Effector memory CD8-positive, alpha-beta T cell (primary cell): ENCODE data around the gene RARRES2.

ENCODE experiments used
- ATAC-seq: fragments of 150-1000 bp; cut with Tn5 transposase; replicated peaks from 2 replicates; pipeline ENCODE4 v1.10.0; 2021; ENCODE audit warnings: mild to moderate bottlenecking, moderate library complexity
- DNase-seq, 3 experiments: peaks; one replicate each; pipeline ENCODE4 v3.0.0; 2021
- H3K27ac Mint-ChIP-seq, 2 donors: one replicate each; pipeline ENCODE4 v1.8.0; 2022; ENCODE audit warnings: mild to moderate bottlenecking in 2 of 2, mixed read lengths in 2 of 2, moderate library complexity in 2 of 2
- H3K27me3 Mint-ChIP-seq, 2 donors: one replicate each; pipeline ENCODE4 v1.8.0; 2022; ENCODE audit warnings: mixed read lengths in 2 of 2
- H3K36me3 Mint-ChIP-seq: one replicate; pipeline ENCODE4 v1.8.0; 2022; ENCODE audit warnings: mild to moderate bottlenecking, moderate library complexity, mixed read lengths; ENCODE audit not compliant: insufficient read depth
- H3K4me1 Mint-ChIP-seq, 2 donors: one replicate each; pipeline ENCODE4 v1.8.0; 2022; ENCODE audit warnings: low read depth in 2 of 2, mixed read lengths in 2 of 2
- H3K4me3 Mint-ChIP-seq, 2 donors: one replicate each; pipeline ENCODE4 v1.8.0; 2022; ENCODE audit warnings: mild to moderate bottlenecking in 2 of 2, mixed read lengths in 2 of 2, moderate library complexity in 2 of 2
- H3K9me3 Mint-ChIP-seq, 2 donors: one replicate each; pipeline ENCODE4 v1.8.0; 2022; ENCODE audit warnings: mixed read lengths in 2 of 2

Gene RARRES2

GRCh38 chr7:150346922-150347321 is 5.5 kb upstream of the RARRES2 start:
- ATAC-seq (no peak), DNase-seq (no peak)
- no peak overlapping the region for H3K27ac Mint-ChIP-seq
- peaks cover 21 to 40% of the 10 kb centered on the region in 2 donors for H3K27me3 Mint-ChIP-seq
- H3K4me1 Mint-ChIP-seq = no peaks in the 10 kb centered on the region
- H3K9me3 Mint-ChIP-seq = no peaks in the 10 kb centered on the region
- H3K36me3 Mint-ChIP-seq = no peaks in the 10 kb centered on the region
- no peak overlapping the region for H3K4me3 Mint-ChIP-seq

DNA sequence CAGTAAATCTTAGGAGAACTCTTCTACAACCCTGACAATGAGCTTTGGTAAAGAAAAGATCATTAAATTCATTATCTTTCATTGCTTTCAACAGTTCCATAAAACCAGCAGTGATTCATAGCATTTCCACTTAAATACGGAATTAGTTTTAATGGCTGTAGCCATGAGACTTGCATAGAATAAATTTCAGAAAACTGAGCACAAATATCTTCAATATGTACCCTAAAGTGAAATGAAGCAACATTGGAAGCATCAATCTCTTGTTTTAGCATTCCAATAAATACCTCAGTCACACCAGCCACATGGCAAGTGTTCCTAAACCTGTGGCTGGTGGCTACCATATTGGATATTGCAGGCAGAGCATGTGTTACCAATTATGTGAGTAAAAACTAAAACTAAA is 3.6 kb upstream of the RARRES2 start:
- Mint-ChIP-seq H3K4me1 (peaks cover 0 to 4% of the 10 kb centered on the region in 2 donors), H3K4me3 (no peak overlapping the region), H3K27ac (no peak overlapping the region), H3K9me3 (no peaks in the 10 kb centered on the region), H3K36me3 (no peaks in the 10 kb centered on the region), H3K27me3 (peaks cover 21 to 59% of the 10 kb centered on the region in 2 donors)
- DNase-seq (no peak), ATAC-seq (no peak)

DNA sequence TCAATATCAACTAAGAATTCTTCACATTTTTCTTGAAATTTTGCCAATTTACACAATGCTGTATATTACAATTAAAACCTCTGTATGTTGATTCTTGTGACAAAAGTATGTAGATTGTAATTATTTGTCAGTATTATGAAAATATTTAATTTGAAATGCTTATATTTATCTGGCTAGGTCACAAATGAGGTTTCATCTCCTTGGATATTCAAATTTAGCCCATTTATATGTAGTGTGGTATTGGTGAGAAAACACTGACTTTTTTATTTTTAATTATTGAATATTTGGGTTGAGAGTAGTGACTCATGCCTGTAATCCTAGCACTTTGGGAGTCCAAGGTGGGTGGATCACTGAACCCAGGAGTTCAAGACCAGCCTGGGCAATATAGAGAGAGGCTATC is 2.9 kb upstream of the RARRES2 start:
- DNase-seq = no peak
- ATAC-seq = no peak
- no peaks in the 10 kb centered on the region for H3K36me3 Mint-ChIP-seq
- peaks cover 0 to 7% of the 10 kb centered on the region in 2 donors for H3K4me1 Mint-ChIP-seq
- no peak overlapping the region for H3K27ac Mint-ChIP-seq
- no peak overlapping the region for H3K4me3 Mint-ChIP-seq
- H3K9me3 Mint-ChIP-seq = no peaks in the 10 kb centered on the region
- peaks cover 21 to 66% of the 10 kb centered on the region in 2 donors for H3K27me3 Mint-ChIP-seq

DNA sequence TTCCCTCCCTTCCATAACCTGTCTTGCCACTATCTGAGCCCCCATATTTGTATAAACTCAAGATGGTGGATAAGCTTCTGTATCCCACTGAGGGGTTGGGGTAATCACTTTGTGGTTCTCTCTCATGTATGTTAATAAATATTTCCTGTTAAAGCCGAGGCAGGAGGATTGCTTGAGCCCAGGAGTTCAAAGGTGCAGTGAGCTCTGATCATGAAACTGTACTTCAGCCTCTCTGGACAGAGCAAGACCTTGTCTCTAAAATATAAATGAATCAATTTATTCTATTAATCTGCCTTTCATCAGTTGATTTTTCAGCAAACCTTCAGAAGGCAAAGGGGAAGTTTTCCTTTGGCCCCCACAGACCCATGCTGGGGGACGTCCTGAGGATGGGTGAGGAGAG is 1.8 kb upstream of the RARRES2 start:
- Mint-ChIP-seq H3K4me1 (peaks cover 0 to 7% of the 10 kb centered on the region in 2 donors), H3K27ac (no peak overlapping the region), H3K36me3 (no peaks in the 10 kb centered on the region), H3K4me3 (no peak overlapping the region), H3K9me3 (no peaks in the 10 kb centered on the region), H3K27me3 (peaks cover 21 to 66% of the 10 kb centered on the region in 2 donors)
- ATAC-seq = no peak
- no peak for DNase-seq

DNA sequence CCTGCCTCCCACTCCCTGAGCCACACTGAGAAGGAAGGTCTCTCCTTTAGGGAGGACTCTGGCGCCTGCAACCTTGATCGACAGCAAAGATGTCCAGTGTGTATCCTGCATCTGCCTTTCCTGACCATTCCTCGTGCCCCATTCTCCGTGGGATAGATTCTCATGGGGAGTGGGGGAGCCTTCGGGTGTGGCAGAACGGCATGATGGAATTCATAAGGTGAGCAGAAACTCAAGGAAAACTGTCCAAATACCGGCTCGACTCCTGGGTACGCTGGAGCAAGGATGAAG is 636 bp upstream of the RARRES2 start:
- Mint-ChIP-seq H3K9me3 (no peaks in the 10 kb centered on the region), H3K4me3 (peak overlapping the region in 1 of 2 donors; percentile 9), H3K4me1 (peaks cover 0 to 7% of the 10 kb centered on the region in 2 donors), H3K36me3 (no peaks in the 10 kb centered on the region), H3K27ac (no peak overlapping the region), H3K27me3 (peaks cover 21 to 70% of the 10 kb centered on the region in 2 donors)
- ATAC-seq (no peak), DNase-seq (no peak)

DNA sequence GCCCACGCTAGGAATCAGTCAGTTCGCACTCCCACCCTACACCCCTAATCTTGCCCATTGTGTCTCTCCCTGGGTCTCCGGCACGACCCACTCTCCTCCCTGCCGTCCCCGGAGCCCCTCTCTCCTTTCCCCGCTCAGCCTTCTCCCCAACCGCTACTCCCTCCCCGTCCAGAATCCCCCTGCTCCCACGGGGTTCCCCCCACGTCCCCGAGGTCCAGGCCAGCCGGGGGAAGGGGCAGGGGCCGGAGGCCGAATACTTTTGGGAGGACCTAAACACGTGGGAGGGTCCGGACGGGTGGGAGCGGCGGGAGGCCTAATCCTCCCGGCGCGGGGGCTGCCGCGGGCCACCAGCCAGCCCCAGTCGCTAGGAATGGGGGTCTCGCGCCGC is 560 bp downstream of the RARRES2 start:
- H3K4me3 Mint-ChIP-seq = no peak overlapping the region
- H3K27ac Mint-ChIP-seq = no peak overlapping the region
- no peaks in the 10 kb centered on the region for H3K9me3 Mint-ChIP-seq
- H3K27me3 Mint-ChIP-seq = peaks cover 11 to 58% of the 10 kb centered on the region in 2 donors
- no peak for ATAC-seq
- H3K36me3 Mint-ChIP-seq = no peaks in the 10 kb centered on the region
- H3K4me1 Mint-ChIP-seq = peaks cover 0 to 7% of the 10 kb centered on the region in 2 donors
- no peak for DNase-seq

DNA sequence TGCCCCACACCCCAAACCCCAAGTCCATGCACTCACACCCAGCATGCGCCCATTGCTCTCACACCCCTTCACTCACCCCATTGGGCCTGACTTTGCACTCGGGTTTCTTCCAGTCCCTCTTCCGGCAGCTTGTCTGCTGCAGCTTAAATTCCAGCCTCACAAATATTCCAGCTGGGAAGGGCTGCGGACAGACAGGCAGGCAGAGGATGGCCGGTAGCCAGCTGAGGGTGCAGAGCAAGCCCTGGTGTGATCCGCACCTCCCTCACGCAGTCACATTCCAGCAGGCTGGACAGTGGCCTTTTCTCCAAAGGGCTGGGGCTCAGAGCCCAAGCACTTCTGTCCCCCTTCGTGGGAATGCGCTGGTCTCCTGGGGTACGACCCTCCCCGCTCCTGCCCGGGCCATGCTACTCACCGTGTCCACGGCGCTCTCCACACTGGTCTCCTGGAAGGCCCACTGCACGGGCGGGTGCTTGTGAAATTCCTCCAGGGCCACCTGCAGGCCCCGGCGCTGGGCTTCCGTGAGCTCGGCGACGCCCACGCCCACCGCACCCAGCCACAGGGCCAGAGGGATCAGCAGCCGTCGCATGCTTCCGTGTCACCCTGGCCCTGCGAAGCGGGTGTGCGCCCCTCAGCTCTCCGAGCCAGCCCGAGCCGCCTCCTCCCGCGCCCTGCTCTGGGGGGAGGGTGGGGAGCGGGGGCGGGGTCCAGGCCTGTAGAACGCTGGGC is 1.2 kb downstream of the RARRES2 start:
- ATAC-seq (no peak), DNase-seq (no peak)

GRCh38 chr7:150339409-150339809 is 2.0 kb downstream of the RARRES2 start:
- Mint-ChIP-seq H3K4me1 (peaks cover 3 to 7% of the 10 kb centered on the region in 2 donors), H3K27me3 (peaks cover 10 to 54% of the 10 kb centered on the region in 2 donors), H3K36me3 (no peaks in the 10 kb centered on the region), H3K4me3 (no peak overlapping the region), H3K9me3 (no peaks in the 10 kb centered on the region), H3K27ac (peak overlapping the region in 1 of 2 donors; percentile 5)
- no peak for ATAC-seq
- no peak for DNase-seq

More for the DNA sequence above, 1.2 kb downstream of the RARRES2 start:
- no peak overlapping the region for H3K4me3 Mint-ChIP-seq
- no peaks in the 10 kb centered on the region for H3K36me3 Mint-ChIP-seq
- peaks cover 10 to 54% of the 10 kb centered on the region in 2 donors for H3K27me3 Mint-ChIP-seq
- peaks cover 0 to 7% of the 10 kb centered on the region in 2 donors for H3K4me1 Mint-ChIP-seq
- no peak overlapping the region for H3K27ac Mint-ChIP-seq
- H3K9me3 Mint-ChIP-seq = no peaks in the 10 kb centered on the region

DNA sequence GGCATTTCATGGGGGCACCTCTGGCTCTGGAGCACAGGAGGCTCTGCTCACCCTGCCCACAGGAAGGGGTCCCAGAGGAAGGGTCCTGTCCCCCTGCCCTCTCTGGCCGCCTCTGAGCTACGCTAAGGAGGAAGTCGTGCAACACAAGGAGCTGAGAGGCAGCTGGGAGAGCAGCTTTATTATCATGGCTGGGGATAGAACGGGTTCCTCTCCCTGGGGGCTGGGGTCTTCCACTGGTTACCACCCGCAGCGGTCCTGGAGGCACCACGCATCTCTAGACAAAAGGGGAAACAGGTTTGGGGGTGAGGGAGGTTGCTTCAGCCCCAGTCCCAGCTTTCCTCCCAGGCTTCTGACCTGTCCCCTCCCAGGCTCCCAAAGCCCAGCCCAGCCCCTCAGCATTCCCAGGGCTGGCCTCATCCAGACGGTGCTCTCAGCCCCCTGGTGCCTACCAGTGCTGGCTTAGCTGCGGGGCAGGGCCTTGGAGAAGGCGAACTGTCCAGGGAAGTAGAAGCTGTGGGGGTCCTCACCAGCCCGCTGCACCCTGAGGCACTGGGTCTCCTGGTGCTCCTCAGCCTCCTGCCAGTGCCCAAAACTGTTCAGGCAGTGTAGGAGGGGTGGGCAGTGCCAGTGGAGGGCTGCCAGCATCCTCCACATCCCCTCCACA is 3.1 kb downstream of the RARRES2 start:
- no peaks in the 10 kb centered on the region for H3K36me3 Mint-ChIP-seq
- peaks cover 3 to 47% of the 10 kb centered on the region in 2 donors for H3K27me3 Mint-ChIP-seq
- peaks cover 3 to 7% of the 10 kb centered on the region in 2 donors for H3K4me1 Mint-ChIP-seq
- no peaks in the 10 kb centered on the region for H3K9me3 Mint-ChIP-seq
- DNase-seq (no peak), ATAC-seq (no peak)
- peak overlapping the region in 1 of 2 donors; percentile 72 for H3K27ac Mint-ChIP-seq
- no peak overlapping the region for H3K4me3 Mint-ChIP-seq

- peak overlapping the region in 1 of 2 donors; percentile 72 for H3K27ac Mint-ChIP-seq
- no peak for DNase-seq
- H3K36me3 Mint-ChIP-seq = no peaks in the 10 kb centered on the region
- peaks cover 3 to 7% of the 10 kb centered on the region in 2 donors for H3K4me1 Mint-ChIP-seq
- peaks cover 0 to 41% of the 10 kb centered on the region in 2 donors for H3K27me3 Mint-ChIP-seq
- ATAC-seq = no peak
- no peaks in the 10 kb centered on the region for H3K9me3 Mint-ChIP-seq
- no peak overlapping the region for H3K4me3 Mint-ChIP-seq
These were observed 3.8 kb downstream of the RARRES2 start for GRCh38 chr7:150337659-150338081.

DNA sequence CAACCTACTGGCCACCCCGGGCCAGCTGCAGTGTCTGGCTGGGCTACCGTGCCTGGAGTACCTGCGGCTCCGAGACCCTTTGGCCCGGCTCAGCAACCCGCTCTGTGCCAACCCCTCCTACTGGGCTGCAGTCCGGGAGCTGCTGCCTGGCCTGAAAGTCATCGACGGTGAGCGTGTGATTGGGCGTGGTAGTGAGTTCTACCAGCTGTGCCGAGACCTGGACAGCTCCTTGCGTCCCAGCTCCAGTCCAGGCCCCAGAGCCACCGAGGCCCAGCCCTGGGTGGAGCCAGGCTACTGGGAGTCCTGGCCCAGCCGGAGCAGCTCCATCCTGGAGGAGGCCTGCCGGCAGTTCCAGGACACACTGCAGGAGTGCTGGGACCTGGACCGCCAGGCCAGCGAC is 4.2 kb downstream of the RARRES2 start:
- Mint-ChIP-seq H3K36me3 (no peaks in the 10 kb centered on the region), H3K4me1 (peaks cover 3 to 7% of the 10 kb centered on the region in 2 donors), H3K27me3 (peaks cover 0 to 36% of the 10 kb centered on the region in 2 donors), H3K4me3 (no peak overlapping the region), H3K9me3 (no peaks in the 10 kb centered on the region), H3K27ac (no peak overlapping the region)
- no peak for ATAC-seq
- DNase-seq = no peak

DNA sequence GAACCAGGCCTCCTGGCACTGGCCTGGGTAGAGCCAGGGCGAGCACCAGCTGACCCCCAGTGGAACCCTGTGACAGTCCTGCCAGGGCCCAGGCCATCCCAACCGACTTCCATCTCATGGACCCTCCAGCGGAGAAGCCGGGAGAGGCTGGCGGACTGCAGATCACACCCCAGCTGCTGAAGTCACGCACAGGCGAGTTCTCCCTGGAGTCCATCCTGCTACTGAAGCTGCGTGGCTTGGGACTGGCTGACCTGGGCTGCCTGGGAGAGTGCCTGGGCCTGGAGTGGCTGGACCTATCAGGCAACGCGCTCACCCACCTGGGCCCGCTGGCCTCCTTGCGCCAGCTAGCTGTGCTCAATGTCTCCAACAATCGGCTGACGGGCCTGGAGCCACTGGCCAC is 4.7 kb downstream of the RARRES2 start:
- DNase-seq = no peak

GRCh38 chr7:150335774-150336112 is 5.7 kb downstream of the RARRES2 start:
- H3K36me3 Mint-ChIP-seq = no peaks in the 10 kb centered on the region
- H3K4me3 Mint-ChIP-seq = no peak overlapping the region
- ATAC-seq (no peak), DNase-seq (no peak)
- H3K27ac Mint-ChIP-seq = no peak overlapping the region
- H3K27me3 Mint-ChIP-seq = peaks cover 0 to 21% of the 10 kb centered on the region in 2 donors
- no peaks in the 10 kb centered on the region for H3K9me3 Mint-ChIP-seq
- H3K4me1 Mint-ChIP-seq = peaks cover 3 to 6% of the 10 kb centered on the region in 2 donors

More for the DNA sequence above, 4.7 kb downstream of the RARRES2 start:
- no peak for ATAC-seq
- Mint-ChIP-seq H3K27ac (no peak overlapping the region), H3K4me3 (no peak overlapping the region), H3K36me3 (no peaks in the 10 kb centered on the region), H3K27me3 (peaks cover 0 to 31% of the 10 kb centered on the region in 2 donors), H3K4me1 (peaks cover 3 to 7% of the 10 kb centered on the region in 2 donors), H3K9me3 (no peaks in the 10 kb centered on the region)

GRCh38 chr7:150335108-150335773 is 6.2 kb downstream of the RARRES2 start:
- Mint-ChIP-seq H3K27ac (peak overlapping the region in 1 of 2 donors; percentile 56), H3K36me3 (no peaks in the 10 kb centered on the region), H3K4me1 (peaks cover 3 to 5% of the 10 kb centered on the region in 2 donors), H3K27me3 (peaks cover 0 to 16% of the 10 kb centered on the region in 2 donors), H3K9me3 (no peaks in the 10 kb centered on the region), H3K4me3 (no peak overlapping the region)
- DNase-seq (no peak), ATAC-seq (no peak)
